Measurements from ENCODE around the gene ARHGAP31. TPM values are rescaled to one million over a fixed set of nuclear protein-coding genes. Genes with fewer than 3 reads are reported as not detected.

ARHGAP31 gene
- total RNA-seq, 4 donors from 2014 or later: 40.0 to 78.9 (median 55.0) TPM

DNA sequence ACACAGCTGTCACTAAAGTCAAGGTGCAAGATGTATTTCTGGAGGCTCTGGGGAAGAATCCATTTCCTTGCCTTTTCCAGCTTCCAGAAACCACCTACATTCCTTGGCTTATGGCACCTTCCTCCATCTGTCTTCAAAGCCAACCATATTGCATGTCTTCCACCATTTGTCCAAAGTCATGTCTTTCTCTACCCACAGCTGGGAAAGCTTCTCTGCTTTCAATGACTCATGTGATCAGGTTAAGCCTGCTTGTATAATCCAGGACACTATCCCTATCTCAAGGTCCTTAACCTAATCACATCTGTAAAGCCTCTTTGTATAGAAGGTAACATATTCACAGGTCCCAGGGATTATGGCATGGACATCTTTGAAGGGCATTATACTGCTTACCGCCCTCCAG is 14.2 kb downstream of the ARHGAP31 start:
- H3K4me3 ChIP-seq (replicated peaks in 1 of 3): no peak overlapping the region
- TF ChIP-seq, protein P1, sequence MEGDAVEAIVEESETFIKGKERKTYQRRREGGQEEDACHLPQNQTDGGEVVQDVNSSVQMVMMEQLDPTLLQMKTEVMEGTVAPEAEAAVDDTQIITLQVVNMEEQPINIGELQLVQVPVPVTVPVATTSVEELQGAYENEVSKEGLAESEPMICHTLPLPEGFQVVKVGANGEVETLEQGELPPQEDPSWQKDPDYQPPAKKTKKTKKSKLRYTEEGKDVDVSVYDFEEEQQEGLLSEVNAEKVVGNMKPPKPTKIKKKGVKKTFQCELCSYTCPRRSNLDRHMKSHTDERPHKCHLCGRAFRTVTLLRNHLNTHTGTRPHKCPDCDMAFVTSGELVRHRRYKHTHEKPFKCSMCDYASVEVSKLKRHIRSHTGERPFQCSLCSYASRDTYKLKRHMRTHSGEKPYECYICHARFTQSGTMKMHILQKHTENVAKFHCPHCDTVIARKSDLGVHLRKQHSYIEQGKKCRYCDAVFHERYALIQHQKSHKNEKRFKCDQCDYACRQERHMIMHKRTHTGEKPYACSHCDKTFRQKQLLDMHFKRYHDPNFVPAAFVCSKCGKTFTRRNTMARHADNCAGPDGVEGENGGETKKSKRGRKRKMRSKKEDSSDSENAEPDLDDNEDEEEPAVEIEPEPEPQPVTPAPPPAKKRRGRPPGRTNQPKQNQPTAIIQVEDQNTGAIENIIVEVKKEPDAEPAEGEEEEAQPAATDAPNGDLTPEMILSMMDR (IDR thresholded peaks at IDR 0.05): no peak
- no peak for TF ChIP-seq POLR2A (IDR thresholded peaks at IDR 0.05)
- intact Hi-C loops (cut with DNase I): no loop called here
- no peak overlapping the region for H3K27ac ChIP-seq
- H3K9me3 ChIP-seq: no peaks in the 10 kb centered on the region
- H3K27me3 ChIP-seq: no peaks in the 10 kb centered on the region
- WGBS, 2 donors: 100% methylated on average over 1 of the region's 1 CpG
- H3K36me3 ChIP-seq: no peaks in the 10 kb centered on the region
- peaks cover 22 to 51% of the 10 kb centered on the region in 2 donors for H3K4me1 ChIP-seq
- no peak for DNase-seq

DNA sequence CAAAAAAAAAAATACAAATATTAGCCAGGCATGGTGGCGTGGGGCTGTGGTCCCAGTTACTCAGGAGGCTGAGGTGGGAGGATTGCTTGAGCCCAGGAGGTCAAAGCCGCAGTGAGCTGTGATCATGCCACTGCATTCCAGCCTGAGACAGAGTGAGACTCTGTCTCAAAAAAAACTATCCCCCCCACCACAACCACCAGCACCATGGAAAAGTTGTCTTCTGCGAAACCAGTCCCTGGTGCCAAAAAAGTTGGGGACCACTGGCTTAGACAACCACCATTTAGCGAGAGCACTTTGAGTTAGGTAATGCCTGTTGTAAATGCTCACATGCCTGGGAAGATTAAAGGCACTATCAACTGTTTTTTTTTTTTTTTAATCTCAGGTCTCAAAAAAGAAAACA is 15.4 kb downstream of the ARHGAP31 start:
- Histone ChIP-seq H3K27ac (no peak overlapping the region), H3K9me3 (no peaks in the 10 kb centered on the region), H3K4me1 (peaks cover 17 to 47% of the 10 kb centered on the region in 2 donors), H3K36me3 (no peaks in the 10 kb centered on the region), H3K27me3 (no peaks in the 10 kb centered on the region), H3K4me3 (replicated peaks in 1 of 3) (no peak overlapping the region)
- intact Hi-C loops (cut with DNase I): no loop called here
- TF ChIP-seq, protein P1 (IDR thresholded peaks at IDR 0.05): no peak
- TF ChIP-seq POLR2A (IDR thresholded peaks at IDR 0.05): no peak
- 97 to 98% methylated on average over 4 of the region's 4 CpGs for WGBS, 2 donors
- DNase-seq: no peak

- 77 to 80% methylated on average over 3 of the region's 3 CpGs for WGBS, 2 donors
- no peaks in the 10 kb centered on the region for H3K27me3 ChIP-seq
- intact Hi-C loops (cut with DNase I): no loop called here
- no peak overlapping the region for H3K4me3 ChIP-seq (replicated peaks in 1 of 3)
- no peak for DNase-seq
- no peaks in the 10 kb centered on the region for H3K36me3 ChIP-seq
- TF ChIP-seq, protein P1 (IDR thresholded peaks at IDR 0.05): no peak
- no peak for TF ChIP-seq POLR2A (IDR thresholded peaks at IDR 0.05)
- H3K27ac ChIP-seq: no peak overlapping the region
- H3K4me1 ChIP-seq: peaks cover 20 to 45% of the 10 kb centered on the region in 2 donors
- H3K9me3 ChIP-seq: no peaks in the 10 kb centered on the region
These were observed 15.9 kb downstream of the ARHGAP31 start for GRCh38 chr3:119310071-119310470.

- Histone ChIP-seq H3K4me3 (replicated peaks in 1 of 3) (no peak overlapping the region), H3K9me3 (no peaks in the 10 kb centered on the region), H3K27me3 (no peaks in the 10 kb centered on the region), H3K4me1 (peaks cover 30 to 47% of the 10 kb centered on the region in 2 donors), H3K27ac (no peak overlapping the region), H3K36me3 (no peaks in the 10 kb centered on the region)
- intact Hi-C loops (cut with DNase I): no loop called here
- TF ChIP-seq POLR2A (IDR thresholded peaks at IDR 0.05): no peak
- TF ChIP-seq, protein P1 (IDR thresholded peaks at IDR 0.05): no peak
- no peak for DNase-seq
- 78% methylated on average over 10 of the region's 10 CpGs for WGBS, 2 donors
These were observed 17.1 kb downstream of the ARHGAP31 start for GRCh38 chr3:119311081-119311925.

DNA sequence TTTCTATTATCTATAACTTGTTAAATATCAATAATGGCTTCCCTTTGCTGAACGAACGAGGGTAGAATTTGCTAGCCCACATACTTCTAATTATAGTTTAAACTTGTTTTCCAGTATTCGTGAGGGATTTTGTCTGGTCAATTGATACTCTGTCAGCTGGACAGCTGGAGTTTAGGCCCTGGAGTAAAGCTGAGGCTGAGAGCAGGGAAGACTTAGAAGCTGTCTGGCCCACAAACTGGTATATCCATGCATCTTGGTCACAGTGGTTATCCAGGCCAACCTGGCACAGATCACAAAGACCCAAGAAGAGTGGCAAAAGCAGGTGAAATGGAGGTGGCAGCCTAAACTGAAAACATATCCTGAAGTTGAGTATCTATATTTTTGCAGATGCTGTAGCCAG is 19.3 kb downstream of the ARHGAP31 start:
- no peaks in the 10 kb centered on the region for H3K27me3 ChIP-seq
- H3K4me3 ChIP-seq (replicated peaks in 1 of 3): no peak overlapping the region
- no peaks in the 10 kb centered on the region for H3K36me3 ChIP-seq
- H3K9me3 ChIP-seq: no peaks in the 10 kb centered on the region
- WGBS, 2 donors: 93 to 95% methylated on average over 3 of the region's 3 CpGs
- intact Hi-C loops (cut with DNase I): no loop called here
- DNase-seq: no peak
- TF ChIP-seq, protein P1 (IDR thresholded peaks at IDR 0.05): no peak
- no peak for TF ChIP-seq POLR2A (IDR thresholded peaks at IDR 0.05)
- H3K27ac ChIP-seq: no peak overlapping the region
- H3K4me1 ChIP-seq: peaks cover 45 to 52% of the 10 kb centered on the region in 2 donors
